TTC549 (cell line): ENCODE data around the gene UCHL1.

Source experiments
- FAIRE-seq: peaks from 2 replicates; lab custom pipeline; 2012; peaks lifted over from hg19 to GRCh38; lab: Jason Lieb, UNC

UCHL1 gene

DNA sequence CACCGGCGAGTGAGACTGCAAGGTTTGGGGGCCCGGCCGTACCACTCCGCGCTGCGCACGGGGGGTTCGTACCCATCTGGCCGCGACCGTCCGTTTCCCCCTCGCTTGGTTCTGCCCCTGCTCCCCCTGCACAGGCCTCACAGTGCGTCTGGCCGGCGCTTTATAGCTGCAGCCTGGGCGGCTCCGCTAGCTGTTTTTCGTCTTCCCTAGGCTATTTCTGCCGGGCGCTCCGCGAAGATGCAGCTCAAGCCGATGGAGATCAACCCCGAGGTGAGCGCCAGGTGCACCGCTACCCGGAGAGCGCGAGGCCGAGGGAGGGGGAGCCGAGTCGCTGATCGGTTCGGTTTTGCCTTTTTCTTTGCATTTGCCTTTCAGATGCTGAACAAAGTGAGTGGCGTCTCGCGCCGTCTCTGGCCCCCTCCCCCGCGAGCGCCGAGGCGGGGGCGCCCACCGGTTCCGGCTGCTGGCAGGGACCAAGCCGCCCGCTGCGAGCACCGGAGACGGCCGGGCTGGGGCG is at the start of gene UCHL1:
Gene UCHL1 (plus strand): TSS at position 189 of the 517 bp plus-strand sequence. CDS start 49 bp downstream, at position 238.
- FAIRE-seq: no peak

DNA sequence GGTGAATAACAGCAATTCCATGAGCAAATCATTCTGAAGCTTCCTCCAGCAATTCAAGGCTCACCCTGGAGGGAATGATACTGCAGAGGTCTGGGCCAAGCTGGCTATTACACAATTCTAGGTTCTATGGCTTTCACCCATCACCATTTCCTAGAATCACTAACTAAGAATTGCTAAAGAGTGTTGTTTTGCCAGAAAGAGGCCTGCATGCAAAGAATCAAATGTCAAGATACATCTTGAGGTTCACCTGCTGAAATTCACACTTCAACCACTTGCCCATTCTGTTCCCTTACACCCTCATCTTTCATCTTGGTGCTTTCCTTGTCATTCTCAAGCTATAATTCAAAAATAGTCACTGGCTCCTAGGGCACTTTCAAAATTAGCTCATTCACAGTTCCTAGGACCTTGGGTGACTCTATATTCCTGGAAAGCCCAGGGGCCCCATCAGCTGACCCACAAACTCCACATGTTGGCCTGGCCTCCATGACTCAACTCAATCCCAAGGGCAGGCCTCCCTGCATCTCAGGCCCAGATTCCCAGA is 49.4 kb upstream of the UCHL1 start:
- no peak for FAIRE-seq

DNA sequence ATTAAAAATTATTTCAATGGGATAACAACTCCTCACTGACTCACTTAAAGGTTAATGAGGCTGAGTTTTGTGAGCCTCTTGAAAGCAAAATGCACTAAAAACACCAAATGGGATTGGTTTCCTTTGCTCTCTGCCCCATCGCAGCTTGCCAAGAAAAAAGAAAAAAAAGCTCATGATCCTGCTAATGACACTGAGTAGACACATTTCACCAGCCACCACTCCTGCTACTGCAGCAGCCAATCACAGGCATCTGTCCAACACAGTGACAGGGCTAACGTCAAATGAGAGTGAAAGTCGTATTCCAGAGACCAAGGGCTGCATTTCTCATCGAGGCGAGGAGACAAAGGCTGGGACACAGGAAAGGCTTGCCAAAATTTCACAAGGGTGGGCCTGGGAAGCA is 47.5 kb upstream of the UCHL1 start:
- no peak for FAIRE-seq

DNA sequence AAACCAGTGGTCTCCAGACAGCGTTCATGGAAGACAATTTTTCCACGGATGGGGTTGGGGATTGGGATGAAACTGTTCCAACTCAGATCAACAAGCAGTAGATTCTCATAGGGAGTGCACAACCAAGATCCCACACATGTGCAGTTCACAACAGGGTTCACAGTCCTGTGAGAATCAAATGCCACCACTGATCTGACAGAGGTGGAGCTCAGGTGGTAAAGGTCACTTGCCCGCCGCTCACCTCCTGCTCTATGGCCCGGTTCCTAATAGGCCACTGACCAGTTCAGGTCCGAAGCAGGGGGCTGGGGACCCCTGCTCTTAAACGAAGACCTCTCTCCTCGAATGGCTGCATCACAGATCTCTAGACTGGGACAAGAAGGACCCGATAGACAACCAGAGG is 46.8 kb upstream of the UCHL1 start:
- no peak for FAIRE-seq

DNA sequence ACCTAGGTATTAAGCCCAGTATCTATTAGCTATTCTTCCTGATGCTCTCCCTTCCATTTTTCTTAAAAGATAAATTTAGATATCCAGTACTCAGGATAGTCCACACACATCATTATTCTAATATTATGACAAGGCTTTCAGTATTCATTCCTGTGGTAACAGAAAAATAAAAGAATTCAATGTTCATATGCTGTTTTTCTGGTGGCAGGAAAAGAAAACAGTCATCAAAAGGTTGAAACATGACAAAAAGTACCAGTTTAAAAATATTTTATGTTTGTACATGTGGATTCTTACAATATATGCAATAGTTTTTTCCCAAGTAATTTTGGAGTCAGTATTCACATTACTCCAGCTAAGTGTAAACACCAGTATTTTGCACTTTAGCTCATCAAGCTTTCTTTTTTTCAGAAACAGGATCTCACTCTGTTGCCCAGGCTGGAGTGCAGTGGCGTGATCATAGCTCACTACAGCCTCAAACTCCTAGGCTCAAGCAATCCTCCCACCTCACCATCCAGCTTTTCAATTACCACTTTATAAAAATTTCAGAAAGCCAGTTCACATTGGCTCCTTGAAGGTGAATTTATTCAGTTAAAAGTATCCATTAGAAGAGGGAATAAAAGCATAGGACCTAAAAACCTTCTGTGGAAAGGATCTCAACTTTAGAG is 44.6 kb upstream of the UCHL1 start:
- FAIRE-seq: no peak

DNA sequence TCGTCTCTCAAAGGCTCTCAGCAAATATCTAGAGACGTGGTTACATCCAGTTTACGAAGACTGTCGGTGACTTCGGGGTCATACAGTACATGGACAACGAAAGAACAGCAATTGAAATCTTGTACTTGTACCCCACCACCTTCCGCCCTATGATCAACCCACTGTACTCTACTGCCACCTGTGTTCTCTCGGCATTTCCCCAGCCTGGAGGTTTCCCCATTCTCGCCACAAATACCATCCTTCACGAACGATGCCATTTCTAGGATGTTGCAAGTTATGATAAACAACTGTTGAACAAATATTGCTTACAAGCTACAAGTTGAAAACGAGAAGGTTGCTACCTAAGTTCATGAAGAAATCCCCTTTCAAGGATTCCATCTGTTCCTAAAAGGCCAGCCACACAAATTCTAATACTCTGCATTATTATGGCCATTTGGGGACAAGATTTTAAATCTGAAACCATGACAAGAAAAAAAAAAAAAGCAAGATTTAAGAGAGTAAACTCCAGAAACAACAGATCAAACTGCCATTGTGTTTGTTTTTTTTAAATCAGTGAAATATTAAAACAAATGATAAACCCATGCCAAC is 44.0 kb upstream of the UCHL1 start:
- no peak for FAIRE-seq

DNA sequence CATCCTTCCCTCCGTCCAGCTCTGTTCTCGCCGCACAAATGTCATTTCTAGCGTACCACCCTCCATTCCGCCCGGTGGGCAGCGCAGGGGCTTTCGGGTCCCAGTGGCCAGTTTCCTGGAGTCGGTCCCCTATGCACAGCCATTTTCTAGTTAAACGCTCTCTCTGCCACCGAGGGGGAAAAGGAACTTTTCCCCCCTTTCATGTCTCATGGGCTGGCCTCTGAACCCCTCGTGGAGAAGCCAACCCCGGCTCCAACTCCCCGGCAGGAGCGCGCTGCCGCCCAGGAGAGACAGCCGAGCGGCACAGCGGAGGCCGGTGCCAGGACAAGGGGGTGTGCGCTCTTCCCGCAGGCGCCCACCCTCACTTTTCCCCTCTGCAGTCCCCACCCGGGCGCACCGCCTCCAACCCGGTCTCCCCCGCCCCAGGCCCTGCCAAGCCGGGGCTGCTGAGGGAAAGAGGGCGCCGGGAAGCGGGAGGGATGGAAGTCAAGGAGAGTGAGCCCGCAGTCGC is 43.0 kb upstream of the UCHL1 start:
- FAIRE-seq: no peak

DNA sequence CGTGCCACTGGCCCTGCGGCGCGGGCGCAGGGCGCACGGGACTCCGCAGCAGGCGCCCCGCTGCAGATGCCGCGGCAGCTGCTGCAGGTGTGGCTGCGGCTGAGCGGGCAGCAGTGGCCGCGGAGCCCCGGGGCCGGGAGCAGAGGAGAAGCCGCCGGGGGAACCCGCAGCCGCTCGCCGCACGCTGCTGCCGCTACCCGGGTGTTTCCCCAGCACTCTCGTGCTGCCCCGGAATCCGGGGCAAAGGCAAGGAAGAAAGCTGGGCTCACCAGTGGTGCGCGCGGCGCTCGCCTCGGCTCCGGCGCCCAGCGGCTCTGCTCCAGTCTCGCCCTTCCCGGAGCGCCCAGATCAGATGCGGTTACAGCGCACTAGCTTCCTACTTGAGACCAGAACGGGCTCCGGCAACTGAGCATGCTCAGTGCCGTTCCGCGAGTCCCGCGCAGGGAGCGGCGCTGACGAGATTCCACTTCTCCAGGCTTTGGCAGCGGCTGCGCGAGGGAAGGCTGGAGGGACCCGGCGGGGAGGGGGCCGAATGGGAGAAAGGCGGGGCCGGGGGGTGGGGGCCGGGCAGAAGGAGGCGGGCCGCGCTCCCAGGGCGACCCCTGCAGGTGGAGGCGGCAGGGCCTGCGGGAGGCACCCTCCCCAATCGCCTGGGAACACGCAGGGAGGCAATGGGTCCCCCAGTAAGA is 42.4 kb upstream of the UCHL1 start, which contains the start of gene APBB2:
Gene APBB2 (minus strand): TSS at position 407 of the 689 bp plus-strand sequence. CDS start 181,288 bp downstream, outside the sequence.
- FAIRE-seq: no peak

DNA sequence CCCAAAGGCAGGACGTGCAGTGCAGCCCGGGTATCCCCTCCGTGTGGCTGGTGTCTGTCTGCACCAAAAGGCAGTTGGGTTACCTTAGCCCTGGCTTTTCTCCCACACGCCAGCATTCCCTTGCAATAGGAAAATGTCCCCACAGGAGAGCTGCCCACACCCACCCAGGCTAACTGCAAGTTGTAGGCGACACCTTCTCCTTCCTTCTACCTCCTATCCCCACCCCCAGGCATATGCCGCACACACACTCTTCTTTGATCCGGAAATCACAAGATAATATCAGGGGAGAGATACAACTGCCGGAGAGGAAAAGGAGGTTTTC is 41.9 kb upstream of the UCHL1 start:
- no peak for FAIRE-seq

DNA sequence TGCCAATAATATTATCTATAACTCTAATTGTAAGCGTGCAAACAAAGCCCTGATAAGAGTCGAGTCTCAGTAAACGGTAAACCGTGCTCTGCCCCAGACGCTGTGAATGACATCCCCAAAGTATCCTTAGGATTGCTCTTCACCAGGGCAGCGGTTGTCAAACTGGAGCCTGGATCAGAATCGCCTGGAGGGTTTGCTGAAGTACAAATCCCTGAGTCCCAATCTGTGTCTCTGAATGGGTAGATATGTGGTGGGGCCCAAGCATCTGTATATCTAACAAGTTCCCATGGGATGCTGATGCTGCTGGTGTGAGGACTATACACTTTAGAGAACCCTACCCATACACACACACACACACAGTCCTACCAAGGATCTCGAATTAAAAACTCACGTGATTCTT is 41.6 kb upstream of the UCHL1 start:
- no peak for FAIRE-seq

DNA sequence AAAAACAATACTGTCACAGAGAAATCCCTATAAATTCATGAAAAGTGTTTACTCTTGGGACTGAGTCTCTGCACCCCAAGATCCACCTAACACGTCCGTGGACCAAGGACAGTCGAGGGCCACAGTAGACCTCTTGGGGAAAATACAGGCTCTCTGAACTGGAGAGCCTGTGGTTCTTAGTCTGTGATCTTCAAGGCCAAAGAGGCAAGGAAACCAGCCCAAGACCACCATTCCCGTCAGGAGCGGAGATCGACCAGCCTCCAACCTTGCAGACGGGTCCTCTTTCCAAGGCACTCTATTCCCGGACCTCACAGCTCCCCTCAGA is 40.8 kb upstream of the UCHL1 start:
- FAIRE-seq: no peak

DNA sequence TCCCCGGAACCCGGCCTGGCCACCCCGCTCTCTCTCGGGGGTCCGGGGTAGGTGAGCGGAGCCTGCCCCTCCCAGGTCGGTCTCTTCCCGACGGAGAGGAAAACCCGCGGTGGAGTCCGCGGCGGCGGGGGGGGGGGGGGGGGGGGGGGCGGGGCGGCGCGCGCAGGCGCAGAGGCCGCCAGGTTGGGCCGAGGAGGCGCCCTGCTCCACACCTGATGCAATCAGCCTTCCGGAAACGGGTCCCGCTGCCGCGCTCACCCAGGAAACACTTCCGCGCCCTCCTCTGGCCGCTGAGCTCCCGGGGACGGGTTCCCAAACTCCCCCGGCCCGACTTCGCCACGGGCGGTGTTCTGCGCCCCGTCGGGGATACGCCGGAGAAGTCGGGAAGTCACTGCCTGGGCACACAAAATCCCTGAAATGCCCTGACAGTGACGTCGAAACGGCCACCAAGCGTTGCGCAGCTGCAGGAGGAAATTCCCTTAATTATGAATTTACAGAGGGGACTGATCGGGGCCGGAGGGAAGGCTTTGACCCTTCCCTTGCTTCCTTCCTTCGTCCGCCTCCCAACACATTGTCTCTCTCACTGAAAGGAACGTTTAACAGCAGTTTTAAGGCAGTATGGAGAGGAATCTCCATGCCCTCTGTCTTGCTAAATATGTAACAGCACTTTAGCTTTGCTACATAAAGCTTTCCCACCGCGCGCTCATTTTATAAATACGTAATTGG is 40.3 kb upstream of the UCHL1 start:
- FAIRE-seq: no peak

DNA sequence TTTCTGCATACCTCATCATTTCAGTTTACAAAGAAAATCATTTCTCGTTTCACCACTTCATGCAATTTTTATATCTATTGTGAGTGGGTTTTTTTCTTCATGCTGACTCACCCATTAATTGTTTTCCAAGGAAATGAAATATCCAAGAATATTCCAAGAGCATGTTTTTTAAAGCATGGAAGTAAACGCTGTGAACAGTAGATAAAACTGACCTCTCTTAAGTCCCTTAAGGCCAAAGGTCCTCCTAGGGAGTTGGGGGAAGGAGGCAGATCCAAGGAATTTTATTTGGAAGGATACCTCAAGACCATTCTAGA is 39.8 kb upstream of the UCHL1 start:
- no peak for FAIRE-seq

DNA sequence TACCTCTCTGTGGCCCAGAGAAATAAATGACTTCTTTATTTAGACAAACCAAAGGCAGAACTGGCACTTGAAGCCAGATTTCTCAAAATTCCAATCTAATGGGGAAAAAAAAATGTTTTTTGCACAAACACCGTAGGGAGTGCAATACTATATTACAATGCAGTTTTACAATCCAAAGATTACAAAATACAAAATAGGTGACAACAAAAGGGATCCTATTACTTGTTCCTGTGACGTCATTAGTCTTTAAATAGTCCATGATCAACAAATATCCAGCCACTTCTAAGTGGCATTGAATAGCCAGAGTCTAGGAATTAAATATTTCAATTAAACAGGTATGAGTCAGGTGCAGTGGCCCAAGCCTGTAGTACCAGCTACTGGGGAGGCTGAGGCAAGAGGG is 39.4 kb upstream of the UCHL1 start:
- no peak for FAIRE-seq

DNA sequence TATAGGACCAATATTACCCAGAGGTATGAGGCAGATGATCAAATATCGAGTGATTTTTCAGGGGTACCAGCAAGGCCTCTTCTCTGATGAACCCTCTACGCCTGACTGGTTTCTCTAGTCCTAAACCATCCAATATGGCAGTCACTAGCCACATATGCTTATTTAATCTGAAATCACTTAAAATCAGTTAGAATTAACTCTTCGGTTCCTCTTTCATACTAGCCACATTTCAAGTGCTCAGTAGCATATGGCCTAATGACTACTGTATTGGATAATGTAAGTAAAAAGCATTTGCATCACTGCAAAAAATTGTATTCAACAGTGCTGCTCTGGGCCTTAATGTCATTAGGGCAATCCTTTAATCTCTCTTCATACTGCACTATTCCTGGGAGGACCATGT is 38.0 kb upstream of the UCHL1 start:
- FAIRE-seq: no peak

DNA sequence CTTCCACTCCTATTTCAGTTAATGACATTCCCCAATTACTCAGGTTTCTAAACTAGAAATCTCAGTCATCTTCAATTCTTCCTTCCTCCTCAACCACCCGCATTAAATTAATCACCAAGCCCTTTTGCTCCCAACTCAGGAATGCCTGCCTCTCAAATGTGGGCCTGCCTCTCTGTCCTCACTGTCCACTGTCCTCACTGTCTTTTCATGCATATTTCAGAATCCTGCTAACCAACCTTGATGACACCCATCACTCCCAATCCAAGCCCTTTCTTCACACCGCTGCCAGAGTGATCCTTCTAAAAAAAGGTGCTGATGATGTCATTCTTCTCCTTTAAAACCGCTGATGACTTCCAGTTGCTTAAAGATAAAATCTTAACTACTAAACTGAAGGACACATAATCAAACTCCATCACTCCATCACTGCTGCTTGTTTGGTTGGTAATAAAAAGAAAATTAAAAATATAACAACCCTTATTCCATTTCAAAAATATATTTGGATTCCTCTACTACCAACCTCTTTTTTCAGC is 37.2 kb upstream of the UCHL1 start:
- no peak for FAIRE-seq

DNA sequence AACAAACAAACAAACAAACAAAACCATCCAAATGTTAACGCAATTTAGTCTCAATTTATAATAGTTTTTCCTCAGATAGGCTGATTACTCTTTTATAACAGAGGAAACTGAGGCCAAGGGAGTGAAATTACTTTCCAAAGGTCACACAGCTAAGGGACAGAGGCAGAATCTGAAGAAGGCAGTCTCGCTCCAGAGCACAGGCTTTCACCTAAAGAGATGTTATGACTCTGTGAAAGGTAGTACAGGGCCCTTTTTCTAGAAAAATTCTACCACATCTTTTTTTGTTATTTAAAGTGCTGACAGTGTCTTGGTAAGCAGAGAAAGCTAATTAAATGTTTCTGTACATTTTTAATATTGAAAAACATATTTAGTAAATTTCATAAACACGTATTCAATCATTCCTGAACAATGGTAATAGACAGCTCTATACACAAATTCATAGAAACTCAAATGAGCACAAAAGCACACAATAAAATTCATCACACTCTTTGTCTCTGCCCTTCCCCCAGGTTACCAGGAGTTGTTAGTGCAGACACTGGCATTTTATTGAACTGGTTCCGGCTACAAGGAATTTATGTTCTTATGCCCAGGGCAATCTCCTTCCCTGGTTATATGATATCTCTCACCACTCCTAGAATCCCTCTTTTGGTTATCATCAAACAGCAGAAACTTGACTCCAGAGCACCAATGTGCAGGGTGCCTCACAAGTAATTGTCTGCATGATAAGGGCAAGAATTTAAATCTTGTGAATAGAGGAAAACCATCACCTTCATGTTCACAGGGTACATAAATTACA is 34.7 kb upstream of the UCHL1 start:
- no peak for FAIRE-seq

DNA sequence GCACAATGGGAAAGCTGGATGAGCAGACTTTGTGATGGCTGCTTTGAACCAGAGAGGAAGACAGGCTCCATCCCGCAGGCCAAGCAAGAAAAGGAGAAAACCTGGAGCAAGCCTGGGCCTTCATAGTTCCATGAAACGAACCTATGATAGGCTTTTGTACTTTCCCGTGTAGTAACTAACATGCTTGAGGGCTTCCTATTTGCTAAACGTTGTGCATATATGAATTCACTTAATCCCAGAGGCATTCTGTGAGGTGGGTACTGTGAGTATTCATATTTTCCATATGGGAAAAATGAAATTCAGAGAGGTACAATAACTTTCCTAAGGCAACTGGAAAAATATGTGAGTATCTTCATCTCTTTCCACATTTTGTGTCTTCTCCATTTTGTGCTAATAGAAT is 28.8 kb upstream of the UCHL1 start:
- FAIRE-seq: no peak

DNA sequence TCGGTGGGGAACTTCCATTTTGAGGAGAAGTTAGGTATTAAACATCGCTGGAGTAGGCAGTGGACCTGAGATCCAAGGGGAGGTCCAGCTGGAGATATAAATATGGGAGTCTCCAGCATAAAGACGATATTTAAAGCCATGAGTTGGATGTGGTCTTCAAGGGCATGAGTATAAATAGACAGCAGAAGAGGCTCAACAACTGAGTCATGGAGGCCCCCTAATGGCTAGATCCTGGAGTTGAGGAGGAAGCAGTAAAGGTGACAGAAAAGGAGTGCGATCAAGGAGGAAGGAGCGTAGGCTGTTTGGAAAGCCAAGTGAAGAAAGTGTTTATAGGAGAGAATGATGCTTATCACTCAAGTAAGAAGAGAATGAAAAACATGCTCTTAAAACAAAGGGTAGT is 24.3 kb upstream of the UCHL1 start:
- FAIRE-seq: no peak

DNA sequence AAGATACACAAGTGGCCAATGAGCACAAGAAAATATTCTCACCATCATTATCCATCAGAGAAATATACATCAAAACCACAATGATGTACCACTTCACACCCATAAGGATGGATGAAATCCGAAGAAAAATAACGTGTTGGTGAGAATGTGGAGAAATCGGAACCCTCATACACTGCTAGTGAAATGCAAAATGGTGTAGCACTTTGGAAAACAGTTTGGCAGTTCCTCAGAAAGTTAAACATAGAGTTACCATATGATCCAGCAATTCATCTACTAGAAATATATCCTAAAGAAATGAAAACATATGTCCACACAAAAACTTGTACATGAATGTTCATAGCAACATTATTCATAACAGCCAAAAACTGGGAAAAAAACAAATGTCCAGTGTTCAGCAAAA is 23.9 kb upstream of the UCHL1 start:
- no peak for FAIRE-seq

DNA sequence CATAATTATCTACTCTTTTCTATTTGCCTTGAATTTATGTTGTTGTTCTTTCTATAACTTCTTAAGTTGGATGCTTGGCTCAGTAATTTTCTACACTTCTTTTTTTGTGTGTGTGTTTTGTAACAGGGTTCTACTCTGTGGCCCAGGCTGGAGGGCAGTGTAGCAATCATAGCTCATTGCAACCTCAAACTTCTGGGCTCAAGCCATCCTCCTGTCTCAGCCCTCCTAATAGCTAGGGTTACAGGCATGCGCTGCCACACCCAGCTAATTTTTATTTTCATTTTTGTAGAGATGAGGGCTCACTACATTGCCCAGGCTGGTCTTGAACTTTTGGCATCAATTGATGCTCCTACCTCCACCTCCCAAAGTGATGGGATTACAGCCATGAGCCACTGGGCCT is 20.7 kb upstream of the UCHL1 start:
- no peak for FAIRE-seq

DNA sequence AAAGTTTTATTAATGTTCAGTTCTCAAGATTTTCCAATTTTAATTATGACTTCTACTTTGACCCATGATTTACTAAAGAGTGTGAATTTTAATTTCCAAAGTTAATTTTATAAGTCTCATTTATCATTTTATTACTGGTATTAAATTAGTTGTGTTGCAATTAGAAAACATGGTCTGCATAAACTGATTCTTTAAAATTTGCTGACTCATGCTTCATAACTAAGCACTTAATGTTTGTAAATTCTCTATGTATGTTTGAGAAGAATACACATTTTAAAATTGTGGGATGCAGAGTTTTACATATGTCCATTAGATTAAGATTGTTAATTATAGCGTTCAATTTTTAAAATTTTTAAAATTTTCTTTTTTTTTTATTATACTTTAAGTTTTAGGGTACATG is 20.2 kb upstream of the UCHL1 start:
- FAIRE-seq: no peak
